NCI-H1930 (cell line): ENCODE measurements around the gene AFAP1L1.

Experiments
- DNase-seq, 2 experiments: peaks; one replicate each; lab custom pipeline; 2025; lab: John Stamatoyannopoulos, UW

The AFAP1L1 gene

GRCh38 chr5:149284501-149284900, 12.8 kb downstream of the AFAP1L1 start:
- DNase-seq = no peak

DNA sequence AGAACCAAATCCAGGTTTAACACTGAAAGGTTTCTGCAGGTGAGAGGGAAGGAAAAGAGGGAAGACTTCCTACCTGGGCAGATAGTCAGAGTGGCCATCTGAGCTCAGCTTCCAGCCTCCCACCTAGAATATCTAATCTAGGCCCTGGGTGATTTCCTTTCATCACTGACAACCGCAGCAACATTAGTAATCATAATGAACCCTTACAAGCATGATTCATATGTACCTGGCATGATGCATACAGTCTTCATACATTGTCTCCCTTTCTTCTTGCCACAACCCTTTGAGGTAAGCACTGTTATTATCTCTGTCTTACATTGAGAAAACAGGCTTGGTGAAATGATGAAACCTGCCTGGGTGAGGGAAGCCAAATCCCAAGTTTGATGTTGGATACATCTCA, 13.5 kb downstream of the AFAP1L1 start:
- no peak for DNase-seq

GRCh38 chr5:149288436-149288835, 16.8 kb downstream of the AFAP1L1 start:
- no peak for DNase-seq

DNA sequence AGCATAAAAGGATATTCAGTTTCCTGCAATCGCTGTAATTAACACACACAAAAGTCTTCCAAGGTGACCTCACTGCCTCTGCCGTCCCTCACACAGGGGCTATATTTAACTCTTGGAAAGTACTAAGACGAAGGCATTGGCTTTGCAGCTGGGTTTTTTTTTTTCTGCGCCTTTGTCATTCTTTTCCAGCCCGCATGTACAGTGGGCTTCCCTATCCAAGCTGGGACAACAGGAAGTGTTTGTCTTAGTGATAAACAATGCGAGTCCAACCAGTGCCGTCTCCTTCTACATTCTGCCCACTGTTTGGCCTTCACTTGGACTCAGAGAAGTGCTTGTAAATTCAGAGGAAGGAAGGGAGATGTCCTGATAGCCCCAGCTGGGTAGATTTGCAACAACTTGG, 17.6 kb downstream of the AFAP1L1 start:
- DNase-seq = no peak

DNA sequence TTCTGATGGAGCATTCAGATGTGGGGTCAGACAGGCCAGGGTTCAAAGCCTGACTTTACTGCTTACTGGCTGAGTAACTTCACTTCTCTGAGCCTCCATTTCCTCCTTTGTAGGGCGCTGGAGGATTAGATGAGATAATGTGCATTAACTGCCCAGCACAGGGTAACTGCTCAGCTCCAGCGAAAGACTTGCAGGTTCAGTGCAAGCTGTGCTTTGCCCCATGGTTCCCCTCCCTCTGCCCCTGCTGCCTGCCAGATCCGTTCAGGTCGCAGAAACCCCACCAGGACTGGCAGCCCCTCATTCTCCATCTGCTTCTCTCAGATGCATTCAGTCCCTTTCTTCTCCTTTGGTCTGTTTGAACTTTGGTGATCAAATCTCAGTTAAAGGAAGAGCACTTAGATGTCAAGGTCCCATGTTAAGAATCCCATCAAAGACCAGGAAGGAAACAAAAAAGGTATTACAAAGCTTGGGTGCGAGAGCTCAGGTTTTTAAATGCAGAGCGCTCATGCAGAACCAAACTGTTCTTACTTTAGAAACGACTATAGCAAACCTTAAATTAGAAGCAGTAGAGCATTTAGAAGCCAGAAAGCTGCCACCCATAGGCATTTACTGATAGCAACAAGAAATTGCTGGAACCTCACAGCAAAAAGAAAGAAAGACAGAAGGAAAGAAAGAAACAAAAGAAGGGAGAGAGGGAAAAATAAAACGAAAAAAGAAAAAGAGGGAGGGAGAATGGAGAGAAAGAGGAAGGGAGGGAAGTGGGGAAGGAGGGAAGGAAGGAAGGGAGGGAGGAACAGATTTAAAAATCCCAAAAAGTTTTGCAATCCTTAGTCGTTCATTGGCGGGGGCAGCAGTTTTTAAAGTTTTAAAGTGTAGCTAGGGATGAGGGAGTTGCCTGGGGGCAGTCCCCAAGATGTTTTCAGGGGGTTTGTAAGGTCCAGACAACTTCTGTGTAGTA, 23.5 kb downstream of the AFAP1L1 start:
- DNase-seq = no peak

DNA sequence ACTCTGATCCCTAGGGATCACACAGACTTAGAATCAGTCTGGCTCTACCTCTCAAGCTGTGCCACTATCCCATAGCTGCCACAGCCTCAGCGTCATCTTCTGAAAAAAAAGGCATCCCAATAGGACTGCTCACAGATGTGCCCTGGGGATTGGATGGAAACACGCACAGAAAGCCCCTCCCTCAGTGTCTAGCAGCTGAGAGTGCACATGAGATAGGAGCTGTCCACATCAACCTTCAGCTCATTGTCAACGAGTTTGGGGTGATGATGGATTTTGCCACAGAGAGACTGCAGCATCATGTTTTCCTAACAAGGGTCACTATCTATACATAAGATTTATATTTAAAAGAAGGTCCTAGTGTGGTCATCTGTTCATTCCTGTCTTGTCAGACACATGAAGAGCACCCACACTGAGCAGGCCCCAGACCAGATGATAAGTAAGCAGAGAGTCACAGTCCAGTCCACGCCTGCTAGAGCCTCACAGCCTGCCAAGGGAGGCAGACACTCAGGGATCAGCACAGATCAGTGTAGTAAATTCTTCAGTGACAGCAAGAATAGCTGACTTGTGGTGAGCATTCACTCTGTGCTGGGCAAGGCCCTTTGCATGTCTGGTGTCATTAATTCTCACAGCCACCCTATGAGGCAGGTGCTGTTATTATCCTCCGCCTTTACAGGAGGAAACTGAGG, 25.8 kb downstream of the AFAP1L1 start:
- no peak for DNase-seq

DNA sequence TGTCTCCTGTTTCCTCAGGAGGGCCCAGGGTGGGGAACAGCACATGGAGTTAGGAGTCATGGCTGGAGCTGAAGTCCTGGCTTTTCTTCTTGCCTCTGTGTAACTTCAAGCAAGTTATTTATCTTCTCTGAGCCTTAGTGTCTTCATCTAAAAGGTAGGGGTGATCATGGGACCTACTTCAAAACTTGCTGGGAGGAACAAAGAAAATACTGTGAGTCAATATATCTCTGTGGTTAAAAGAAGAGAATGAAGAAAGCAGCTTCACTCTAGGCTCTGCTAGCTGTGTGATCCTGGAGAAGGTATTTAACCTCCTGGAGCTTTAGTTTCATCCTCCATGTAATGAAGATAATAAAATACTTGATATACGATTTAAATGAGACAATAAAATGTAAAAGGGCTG, 26.5 kb downstream of the AFAP1L1 start:
- DNase-seq = no peak

- DNase-seq = no peak
Measured at GRCh38 chr5:149298842-149299404, 27.3 kb downstream of the AFAP1L1 start.

DNA sequence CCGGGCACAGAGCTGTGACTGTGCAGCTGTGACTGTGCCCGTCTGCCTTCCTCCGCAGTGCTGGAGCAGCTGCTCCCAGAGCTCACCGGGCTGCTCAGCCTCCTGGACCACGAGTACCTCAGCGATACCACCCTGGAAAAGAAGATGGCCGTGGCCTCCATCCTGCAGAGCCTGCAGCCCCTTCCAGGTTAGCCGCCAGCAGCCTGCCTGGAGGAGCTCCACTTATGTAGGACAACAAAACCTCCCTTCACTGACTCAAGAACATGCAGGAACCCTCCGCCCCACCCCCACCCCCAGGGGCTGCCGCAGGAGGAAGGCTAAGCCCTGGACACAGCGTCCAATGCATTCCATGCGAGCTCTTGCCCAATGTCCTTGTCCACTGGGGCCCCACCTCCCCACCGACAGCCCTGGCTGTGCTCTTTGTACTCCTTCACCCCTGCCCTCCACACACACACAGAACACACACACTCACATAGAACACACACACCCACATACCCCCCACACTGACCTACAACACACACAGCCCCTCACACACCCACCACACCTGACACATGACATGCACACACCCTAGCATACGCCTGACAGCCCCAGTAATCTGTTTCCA, 27.9 kb downstream of the AFAP1L1 start:
- DNase-seq = no peak

DNA sequence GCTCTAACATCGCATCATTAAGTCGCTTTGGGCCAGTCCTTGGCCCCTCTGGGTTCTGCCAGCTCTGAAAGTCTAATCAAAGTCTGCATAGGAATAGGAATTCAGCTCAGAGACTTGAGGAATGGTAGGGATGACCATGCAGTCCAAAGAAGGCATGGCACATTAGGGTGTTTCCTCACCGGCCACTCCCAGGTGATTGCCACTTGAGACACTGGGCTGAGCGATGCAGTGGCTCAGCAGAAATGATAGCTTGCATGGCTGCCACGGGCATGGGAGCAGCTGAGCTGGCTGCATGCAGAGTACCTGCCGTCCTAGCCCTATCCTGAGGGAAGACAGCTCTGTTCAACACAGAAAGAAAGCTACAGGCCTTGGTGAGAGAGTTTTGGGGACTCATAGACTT, 28.8 kb downstream of the AFAP1L1 start:
- DNase-seq = no peak

GRCh38 chr5:149301049-149301743, 29.5 kb downstream of the AFAP1L1 start:
- DNase-seq = no peak

- DNase-seq = no peak
Measured at GRCh38 chr5:149301744-149302380, 30.2 kb downstream of the AFAP1L1 start.

DNA sequence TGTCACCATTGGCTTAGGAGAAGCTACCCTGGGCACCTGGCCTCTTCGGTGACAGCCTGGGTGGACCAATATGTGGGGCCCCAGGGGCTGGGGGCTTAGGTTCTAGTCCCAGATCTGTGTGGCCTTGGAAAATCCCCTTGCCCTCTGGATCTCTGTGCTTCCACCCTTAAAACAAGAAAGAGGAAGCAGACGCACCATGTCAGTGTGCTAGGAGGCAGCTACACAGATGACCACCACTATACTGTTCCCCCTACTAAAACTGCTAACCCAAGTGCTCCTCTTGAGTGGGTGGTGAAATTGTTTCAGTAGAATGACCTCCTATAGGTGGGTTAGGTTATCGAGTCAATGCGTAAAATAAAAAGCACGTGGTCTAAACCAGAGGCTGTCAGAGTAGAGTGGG, 31.0 kb downstream of the AFAP1L1 start:
- DNase-seq = no peak

- no peak for DNase-seq
Measured at GRCh38 chr5:149303210-149303609, 31.6 kb downstream of the AFAP1L1 start.

DNA sequence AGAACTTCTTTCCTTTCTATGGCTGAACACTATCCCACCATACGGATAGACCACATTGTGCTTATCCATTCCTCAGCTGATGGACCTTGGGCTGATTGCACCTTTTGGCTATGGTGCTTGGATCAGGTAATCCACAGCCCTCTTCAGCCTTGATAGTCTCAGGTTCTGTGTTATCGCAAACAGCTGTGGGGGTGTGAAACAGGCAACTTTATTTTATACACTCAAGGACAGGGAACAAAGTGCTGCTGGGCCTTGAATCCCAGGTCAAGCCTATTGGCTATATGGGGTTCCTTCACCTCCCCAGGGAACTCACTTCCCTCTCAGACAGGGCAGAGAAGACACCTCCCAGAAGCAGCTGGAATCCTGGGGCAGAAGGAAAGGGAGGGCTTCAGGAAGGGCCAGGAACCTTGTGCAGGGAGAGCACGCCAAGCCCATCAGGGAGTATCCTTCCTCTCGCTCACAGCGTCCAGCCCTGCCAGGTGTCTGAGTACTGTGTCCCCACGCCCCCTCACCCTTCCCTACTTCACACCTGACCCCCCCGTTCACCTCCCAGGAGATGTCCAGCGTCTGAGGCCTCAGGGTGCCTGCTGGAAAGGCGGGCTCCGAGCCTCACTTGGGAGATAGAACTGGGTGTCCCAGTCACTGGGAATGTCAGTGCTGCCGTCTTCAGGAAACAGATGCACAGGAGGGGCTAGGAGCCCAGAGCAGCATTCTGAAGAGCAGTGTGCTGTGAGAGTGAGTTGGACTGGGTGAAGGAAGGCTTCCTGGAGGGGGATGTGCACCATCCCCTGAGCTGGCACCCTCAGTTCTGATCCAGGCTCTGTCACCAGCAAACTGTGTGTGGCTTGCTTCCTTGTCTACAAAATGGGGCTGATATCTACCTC, 32.8 kb downstream of the AFAP1L1 start:
- DNase-seq = no peak

GRCh38 chr5:149309354-149309753, 37.7 kb downstream of the AFAP1L1 start:
- no peak for DNase-seq

GRCh38 chr5:149310488-149310887, 38.8 kb downstream of the AFAP1L1 start:
- DNase-seq = no peak

DNA sequence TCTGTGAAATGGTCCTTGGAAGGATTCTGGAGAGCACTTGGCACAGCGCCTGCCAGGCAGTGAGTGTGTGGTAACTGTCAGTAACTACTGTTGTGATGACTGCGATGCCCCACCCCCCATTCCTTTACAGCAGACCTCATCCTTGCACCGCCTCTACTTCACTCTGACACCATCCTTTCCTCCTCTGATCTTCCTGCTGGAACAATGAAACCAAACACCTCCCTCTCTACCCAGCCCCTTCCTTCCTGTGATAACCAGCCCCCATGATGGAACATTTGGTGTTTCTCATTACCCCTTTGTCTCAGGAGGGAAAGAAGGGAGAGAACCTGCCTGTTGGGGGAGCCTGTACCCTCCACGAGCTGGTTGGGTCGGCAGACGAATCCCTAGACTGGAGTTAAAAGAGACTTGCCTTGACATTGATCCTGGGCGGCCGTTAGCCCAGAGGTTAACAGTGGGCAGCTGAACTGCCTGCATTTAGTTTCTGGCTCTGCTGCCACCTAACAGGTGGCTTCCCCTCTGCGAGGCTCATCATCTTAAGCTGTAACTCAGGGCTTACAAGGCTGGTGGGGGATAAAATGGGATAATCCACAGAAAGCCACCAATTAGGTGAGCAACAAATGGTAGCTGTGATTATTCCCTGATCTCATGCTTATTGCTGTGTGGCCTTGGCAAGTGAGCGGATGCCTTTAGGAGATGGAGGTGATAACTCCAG, 39.4 kb downstream of the AFAP1L1 start:
- DNase-seq = no peak

GRCh38 chr5:149313151-149313841, 41.6 kb downstream of the AFAP1L1 start:
- DNase-seq = no peak
